A549 (cell line): ENCODE measurements around the gene SLC22A2. TPM values are rescaled to one million over a fixed set of nuclear protein-coding genes. Genes with fewer than 3 reads are reported as not detected.

Experiments used
- ATAC-seq, 2 experiments: fragments of 200-7000 bp in 1 of 2; fragments of >200 bp in 1 of 2; cut with Nextera tagmentation in 1 of 2; cut with Tn5 transposase in 1 of 2; 3 replicates each; pipeline versions ENCODE4 v1.8.0 to v1.9.1; 2018 to 2020; ENCODE audit warnings: mild to moderate bottlenecking in 1 of 2, moderate library complexity in 1 of 2
- CTCF ChIA-PET: fragments of 300-600 bp; sonication (Branson Sonifier 250); formaldehyde crosslinking; extraction: SDS; loops from one replicate; lab custom pipeline; 2021; ENCODE audit warnings: antibody characterized with exemption, inconsistent platforms; lab: Yijun Ruan, JAX
- POLR2A ChIA-PET: fragments of 350-600 bp; formaldehyde crosslinking; extraction: SDS; loops from one replicate; lab custom pipeline; 2021; ENCODE audit warnings: antibody characterized with exemption, inconsistent platforms; lab: Yijun Ruan, JAX
- DNase-seq, 2 experiments: peaks; one replicate each; pipeline versions ENCODE4 v3.0.0 to v3.0.0-alpha.2; 2011 to 2016; ENCODE audit warnings: low read depth in 1 of 2, low spot score in 1 of 2
- FAIRE-seq: peaks from 2 replicates; lab custom pipeline; 2011; peaks lifted over from hg19 to GRCh38; lab: Jason Lieb, UNC
- H3K27ac ChIP-seq, 2 experiments: fragments of >200 bp; sonication (Bioruptor Twin); formaldehyde crosslinking; 3 replicates each; pipeline ENCODE4 v1.5.1; 2016 to 2017
- H3K4me1 ChIP-seq: fragments of >200 bp; sonication (Bioruptor Twin); formaldehyde crosslinking; 3 replicates; pipeline ENCODE4 v1.6.1; 2016
- H3K4me2 ChIP-seq: fragments of >200 bp; sonication (Bioruptor Twin); formaldehyde crosslinking; 3 replicates; pipeline ENCODE4 v1.6.1; 2016
- H3K4me3 ChIP-seq: fragments of >200 bp; sonication (Bioruptor Twin); formaldehyde crosslinking; 3 replicates; pipeline ENCODE4 v1.5.1; 2016
- H3K9me3 ChIP-seq: fragments of >200 bp; sonication (Bioruptor Twin); formaldehyde crosslinking; 3 replicates; pipeline ENCODE4 v1.6.1; 2016
- BHLHE40 ChIP-seq: IDR thresholded peaks from 2 replicates; pipeline ENCODE4 v1.6.1; 2012; ENCODE audit warnings: low read depth, low read length, inconsistent platforms
- CBX2 ChIP-seq: fragments of 200-600 bp; sonication (generic); IDR thresholded peaks from 2 replicates; pipeline ENCODE4 v1.6.1; 2016; ENCODE audit warnings: low read depth, mild to moderate bottlenecking, borderline replicate concordance
- CBX8 ChIP-seq: fragments of 200-600 bp; sonication (generic); IDR thresholded peaks from 2 replicates; pipeline ENCODE4 v1.6.1; 2016
- CHD4 ChIP-seq: fragments of 200-600 bp; sonication (generic); IDR thresholded peaks from 2 replicates; pipeline ENCODE4 v1.6.1; 2016; ENCODE audit warnings: antibody characterized with exemption, mild to moderate bottlenecking, borderline replicate concordance
- FOSB ChIP-seq: fragments of 250-450 bp; sonication (Bioruptor Pico); IDR thresholded peaks from 2 replicates; pipeline ENCODE4 v1.5.0; 2020; ENCODE audit warnings: mild to moderate bottlenecking, moderate library complexity
- FOSL2 ChIP-seq, 2 experiments: fragments of 450-650 bp in 1 of 2; fragments of >200 bp in 1 of 2; sonication (Bioruptor Twin) in 1 of 2; formaldehyde crosslinking; IDR thresholded peaks; 2 replicates each; pipeline versions ENCODE4 v1.5.0 to v1.6.1; 2016 to 2020; ENCODE audit warnings: mild to moderate bottlenecking in 1 of 2, moderate library complexity in 1 of 2
- FOXS1 ChIP-seq: fragments of 250-450 bp; sonication (Bioruptor Pico); IDR thresholded peaks from 2 replicates; pipeline ENCODE4 v1.5.0; 2020; ENCODE audit warnings: mild to moderate bottlenecking, moderate library complexity
- HOXA7 ChIP-seq: fragments of 250-450 bp; sonication (Bioruptor Pico); IDR thresholded peaks from 2 replicates; pipeline ENCODE4 v1.5.0; 2020; ENCODE audit warnings: mild to moderate bottlenecking, moderate library complexity
- HOXB13 ChIP-seq: fragments of 250-450 bp; sonication (Bioruptor Pico); IDR thresholded peaks from 2 replicates; pipeline ENCODE4 v1.5.0; 2020; ENCODE audit warnings: low read depth, mild to moderate bottlenecking, moderate library complexity
- HOXB5 ChIP-seq: fragments of 250-450 bp; sonication (Bioruptor Pico); IDR thresholded peaks from 2 replicates; pipeline ENCODE4 v1.5.0; 2020; ENCODE audit warnings: mild to moderate bottlenecking, moderate library complexity
- JUN ChIP-seq, 2 experiments: fragments of >200 bp; sonication (Bioruptor Twin); formaldehyde crosslinking; IDR thresholded peaks; 2 replicates in 1 of 2; 3 replicates in 1 of 2; pipeline ENCODE4 v1.6.1; 2016 to 2017
- JUNB ChIP-seq: fragments of >200 bp; sonication (Bioruptor Twin); formaldehyde crosslinking; IDR thresholded peaks from 2 replicates; pipeline ENCODE4 v1.6.1; 2016
- MAFK ChIP-seq: fragments of 450-650 bp; IDR thresholded peaks from 2 replicates; pipeline ENCODE4 v1.6.1; 2014; ENCODE audit not compliant: partially characterized antibody
- MAZ ChIP-seq: fragments of 150-350 bp; IDR thresholded peaks from 2 replicates; pipeline ENCODE4 v1.6.1; 2014; ENCODE audit warnings: antibody characterized with exemption, low read depth, low read length, borderline replicate concordance
- NFE2L2 ChIP-seq: fragments of 150-350 bp; conservative IDR thresholded peaks from 2 replicates; pipeline ENCODE4 v1.6.1; 2014; ENCODE audit warnings: low read length
- NR3C1 ChIP-seq: fragments of >200 bp; sonication (Bioruptor Twin); formaldehyde crosslinking; IDR thresholded peaks from 3 replicates; pipeline ENCODE4 v1.6.1; 2017
- PHF8 ChIP-seq: fragments of 200-600 bp; sonication (generic); IDR thresholded peaks from 2 replicates; pipeline ENCODE4 v1.6.1; 2016; ENCODE audit warnings: low read depth, mild to moderate bottlenecking, antibody characterized with exemption, moderate library complexity, borderline replicate concordance
- RARB ChIP-seq: fragments of 250-450 bp; sonication (Bioruptor Pico); IDR thresholded peaks from 2 replicates; pipeline ENCODE4 v1.8.0; 2021; ENCODE audit warnings: mild to moderate bottlenecking, moderate library complexity
- SMC3 ChIP-seq: fragments of >200 bp; sonication (Bioruptor Twin); formaldehyde crosslinking; IDR thresholded peaks from 3 replicates; pipeline ENCODE4 v1.6.1; 2018; ENCODE audit warnings: inconsistent platforms
- SREBF2 ChIP-seq: fragments of 450-650 bp; IDR thresholded peaks from 2 replicates; pipeline ENCODE4 v1.6.1; 2014; ENCODE audit warnings: mild to moderate bottlenecking, moderate library complexity
- TFCP2L1 ChIP-seq: fragments of 250-450 bp; sonication (Bioruptor Pico); IDR thresholded peaks from 2 replicates; pipeline ENCODE4 v1.5.0; 2021; ENCODE audit warnings: mild to moderate bottlenecking
- TP53 ChIP-seq: fragments of 250-450 bp; sonication (Bioruptor Pico); IDR thresholded peaks from 2 replicates; pipeline ENCODE4 v1.5.0; 2021; ENCODE audit warnings: mild to moderate bottlenecking, moderate library complexity
- ZFP36 ChIP-seq: fragments of 450-650 bp; IDR thresholded peaks from 2 replicates; pipeline ENCODE4 v1.6.1; 2014; ENCODE audit warnings: borderline replicate concordance; ENCODE audit not compliant: partially characterized antibody
- ZNF302 ChIP-seq: fragments of 250-450 bp; sonication (Bioruptor Pico); IDR thresholded peaks from 2 replicates; pipeline ENCODE4 v1.9.0; 2021; ENCODE audit warnings: inconsistent platforms, mild to moderate bottlenecking, moderate library complexity
- ZSCAN20 ChIP-seq: fragments of 250-450 bp; sonication (Bioruptor Pico); IDR thresholded peaks from 2 replicates; pipeline ENCODE4 v1.8.0; 2022; ENCODE audit warnings: mild to moderate bottlenecking, moderate library complexity
- WGBS: methylation state at CpG from one replicate; pipeline ENCODE4 v1.1.6; 2017; ENCODE audit errors: missing lambda C conversion rate; 5-methylcytosine and 5-hydroxymethylcytosine counted together
- polyA plus RNA-seq, 4 experiments: library from polyadenylated mRNA; depleted of rRNA in 3 of 4; stranded (reverse); fragments of >200 nt; fragmentation: RNase III in 1 of 4; extraction: RNeasy Plus Mini Kit Qiagen cat#74134 plus additional on column Dnase treatment in 1 of 4; gene quantifications; 2 replicates in 3 of 4; 3 replicates in 1 of 4; pipeline ENCODE4 v1.2.3, GENCODE V29; 2011 to 2017
- TF ChIP-seq, protein P1 (sequence below): fragments of 200-600 bp; sonication (generic); IDR thresholded peaks from 2 replicates; pipeline ENCODE4 v1.6.1; 2016; ENCODE audit warnings: antibody characterized with exemption, mild to moderate bottlenecking, moderate library complexity
- TF ChIP-seq, protein P2 (sequence below): fragments of >200 bp; sonication (Bioruptor Twin); formaldehyde crosslinking; IDR thresholded peaks from 2 replicates; pipeline ENCODE4 v1.6.1; 2016
- TF ChIP-seq, protein P3 (sequence below): IDR thresholded peaks from 2 replicates; pipeline ENCODE4 v1.6.1; 2012
- TF ChIP-seq, protein P4 (sequence below): fragments of 250-450 bp; sonication (Bioruptor Pico); IDR thresholded peaks from 2 replicates; pipeline ENCODE4 v1.5.0; 2021; ENCODE audit warnings: mild to moderate bottlenecking, moderate library complexity, borderline replicate concordance
- TF ChIP-seq, protein P5 (sequence below): fragments of 450-650 bp; IDR thresholded peaks from 2 replicates; pipeline ENCODE4 v1.6.1; 2014; ENCODE audit warnings: antibody characterized with exemption
- TF ChIP-seq, protein P6 (sequence below): IDR thresholded peaks from 2 replicates; pipeline ENCODE4 v1.6.1; 2012
- TF ChIP-seq, protein P7 (sequence below): fragments of >200 bp; sonication (Bioruptor Twin); formaldehyde crosslinking; IDR thresholded peaks from 3 replicates; pipeline ENCODE4 v1.5.1; 2016

SLC22A2 gene
- polyA plus RNA-seq, 2 of the 4 experiments (the other 2 are of a cell fraction): 0.04 TPM; not detected in 1

DNA sequence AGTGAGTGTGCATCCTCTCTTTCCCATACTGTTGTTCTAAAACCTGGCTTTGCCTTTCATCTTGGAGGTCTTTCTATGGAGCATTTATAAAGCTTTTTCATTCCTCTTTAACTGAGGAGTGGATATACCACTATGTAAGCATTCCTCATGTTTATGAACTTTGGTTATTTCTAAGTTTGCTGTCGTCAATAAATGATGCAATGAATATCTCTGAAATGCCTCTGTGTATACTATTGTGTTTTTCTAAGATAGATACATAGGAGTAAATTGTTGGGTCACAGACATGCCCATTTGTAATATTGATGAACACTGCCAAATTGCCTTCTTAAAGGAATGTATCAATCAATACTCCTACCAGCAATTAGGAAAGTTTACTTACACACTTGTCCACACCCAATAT is 53.9 kb downstream of the SLC22A2 start:
- no peak for ATAC-seq
- TF ChIP-seq SMC3: no peak
- TF ChIP-seq HOXB5: no peak
- TF ChIP-seq NR3C1: no peak
- no peak for TF ChIP-seq ZFP36
- TF ChIP-seq, protein P1, sequence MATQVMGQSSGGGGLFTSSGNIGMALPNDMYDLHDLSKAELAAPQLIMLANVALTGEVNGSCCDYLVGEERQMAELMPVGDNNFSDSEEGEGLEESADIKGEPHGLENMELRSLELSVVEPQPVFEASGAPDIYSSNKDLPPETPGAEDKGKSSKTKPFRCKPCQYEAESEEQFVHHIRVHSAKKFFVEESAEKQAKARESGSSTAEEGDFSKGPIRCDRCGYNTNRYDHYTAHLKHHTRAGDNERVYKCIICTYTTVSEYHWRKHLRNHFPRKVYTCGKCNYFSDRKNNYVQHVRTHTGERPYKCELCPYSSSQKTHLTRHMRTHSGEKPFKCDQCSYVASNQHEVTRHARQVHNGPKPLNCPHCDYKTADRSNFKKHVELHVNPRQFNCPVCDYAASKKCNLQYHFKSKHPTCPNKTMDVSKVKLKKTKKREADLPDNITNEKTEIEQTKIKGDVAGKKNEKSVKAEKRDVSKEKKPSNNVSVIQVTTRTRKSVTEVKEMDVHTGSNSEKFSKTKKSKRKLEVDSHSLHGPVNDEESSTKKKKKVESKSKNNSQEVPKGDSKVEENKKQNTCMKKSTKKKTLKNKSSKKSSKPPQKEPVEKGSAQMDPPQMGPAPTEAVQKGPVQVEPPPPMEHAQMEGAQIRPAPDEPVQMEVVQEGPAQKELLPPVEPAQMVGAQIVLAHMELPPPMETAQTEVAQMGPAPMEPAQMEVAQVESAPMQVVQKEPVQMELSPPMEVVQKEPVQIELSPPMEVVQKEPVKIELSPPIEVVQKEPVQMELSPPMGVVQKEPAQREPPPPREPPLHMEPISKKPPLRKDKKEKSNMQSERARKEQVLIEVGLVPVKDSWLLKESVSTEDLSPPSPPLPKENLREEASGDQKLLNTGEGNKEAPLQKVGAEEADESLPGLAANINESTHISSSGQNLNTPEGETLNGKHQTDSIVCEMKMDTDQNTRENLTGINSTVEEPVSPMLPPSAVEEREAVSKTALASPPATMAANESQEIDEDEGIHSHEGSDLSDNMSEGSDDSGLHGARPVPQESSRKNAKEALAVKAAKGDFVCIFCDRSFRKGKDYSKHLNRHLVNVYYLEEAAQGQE: no peak
- TF ChIP-seq SREBF2: no peak
- TF ChIP-seq HOXA7 (CRISPR knock-in tag): no peak
- TF ChIP-seq, protein P2, sequence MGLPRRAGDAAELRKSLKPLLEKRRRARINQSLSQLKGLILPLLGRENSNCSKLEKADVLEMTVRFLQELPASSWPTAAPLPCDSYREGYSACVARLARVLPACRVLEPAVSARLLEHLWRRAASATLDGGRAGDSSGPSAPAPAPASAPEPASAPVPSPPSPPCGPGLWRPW: no peak
- TF ChIP-seq JUN (IDR thresholded peaks at IDR 0.05): no peak
- TF ChIP-seq, protein P3, sequence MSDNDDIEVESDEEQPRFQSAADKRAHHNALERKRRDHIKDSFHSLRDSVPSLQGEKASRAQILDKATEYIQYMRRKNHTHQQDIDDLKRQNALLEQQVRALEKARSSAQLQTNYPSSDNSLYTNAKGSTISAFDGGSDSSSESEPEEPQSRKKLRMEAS: no peak
- no peak for TF ChIP-seq PHF8
- TF ChIP-seq TFCP2L1 (CRISPR knock-in tag): no peak
- no peak for TF ChIP-seq CBX8
- no peak for TF ChIP-seq MAZ
- TF ChIP-seq FOXS1 (CRISPR knock-in tag): no peak
- TF ChIP-seq JUNB: no peak
- no peak for TF ChIP-seq HOXB13 (CRISPR knock-in tag)
- TF ChIP-seq, protein P4, sequence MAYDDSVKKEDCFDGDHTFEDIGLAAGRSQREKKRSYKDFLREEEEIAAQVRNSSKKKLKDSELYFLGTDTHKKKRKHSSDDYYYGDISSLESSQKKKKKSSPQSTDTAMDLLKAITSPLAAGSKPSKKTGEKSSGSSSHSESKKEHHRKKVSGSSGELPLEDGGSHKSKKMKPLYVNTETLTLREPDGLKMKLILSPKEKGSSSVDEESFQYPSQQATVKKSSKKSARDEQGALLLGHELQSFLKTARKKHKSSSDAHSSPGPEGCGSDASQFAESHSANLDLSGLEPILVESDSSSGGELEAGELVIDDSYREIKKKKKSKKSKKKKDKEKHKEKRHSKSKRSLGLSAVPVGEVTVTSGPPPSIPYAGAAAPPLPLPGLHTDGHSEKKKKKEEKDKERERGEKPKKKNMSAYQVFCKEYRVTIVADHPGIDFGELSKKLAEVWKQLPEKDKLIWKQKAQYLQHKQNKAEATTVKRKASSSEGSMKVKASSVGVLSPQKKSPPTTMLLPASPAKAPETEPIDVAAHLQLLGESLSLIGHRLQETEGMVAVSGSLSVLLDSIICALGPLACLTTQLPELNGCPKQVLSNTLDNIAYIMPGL (CRISPR knock-in tag): no peak
- no peak for TF ChIP-seq ZNF302
- no peak for TF ChIP-seq NFE2L2
- Histone ChIP-seq H3K27ac (no peak overlapping the region), H3K4me1 (no peaks in the 10 kb centered on the region; the same call in 2 of the 3 replicates), H3K9me3 (no peaks in the 10 kb centered on the region), H3K4me2 (no peak overlapping the region), H3K4me3 (no peak overlapping the region)
- ChIA-PET CTCF (interaction anchor here (0.9 kb wide), 1 partner anchor 15 kb away, joined by 3 read pairs; no protein-coding TSS in a partner anchor), POLR2A (no interaction called here)
- WGBS: 84% methylated on average over 1 of the region's 1 CpG
- no peak for FAIRE-seq
- no peak for DNase-seq

DNA sequence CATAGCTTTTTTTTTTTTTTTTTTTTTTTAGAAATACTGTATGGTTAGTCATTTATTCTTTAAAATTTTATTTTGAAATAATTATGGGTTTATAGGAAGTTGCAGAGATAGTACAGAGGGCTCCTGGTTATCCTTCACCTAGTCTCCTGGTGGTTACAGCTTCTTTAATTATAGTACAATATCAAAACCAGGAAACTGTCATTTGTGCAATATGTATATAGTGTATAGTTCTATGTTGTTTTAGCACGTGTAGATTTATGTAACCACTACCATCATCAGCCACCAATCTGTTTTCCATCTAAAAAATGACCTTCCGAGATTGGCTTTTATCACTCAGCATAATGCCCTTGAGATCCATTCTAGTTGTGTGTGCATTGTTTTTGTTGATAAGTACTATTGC is 54.7 kb downstream of the SLC22A2 start:
- 66% methylated on average over 2 of the region's 2 CpGs for WGBS
- no peak overlapping the region for H3K27ac ChIP-seq
- CTCF ChIA-PET: interaction anchor here (0.7 kb wide), 1 partner anchor 1057 kb away, joined by 3 read pairs; no protein-coding TSS in a partner anchor
- no peak for ATAC-seq
- POLR2A ChIA-PET: no interaction called here
- DNase-seq: no peak
- H3K9me3 ChIP-seq: no peaks in the 10 kb centered on the region
- TF ChIP-seq, protein P5, sequence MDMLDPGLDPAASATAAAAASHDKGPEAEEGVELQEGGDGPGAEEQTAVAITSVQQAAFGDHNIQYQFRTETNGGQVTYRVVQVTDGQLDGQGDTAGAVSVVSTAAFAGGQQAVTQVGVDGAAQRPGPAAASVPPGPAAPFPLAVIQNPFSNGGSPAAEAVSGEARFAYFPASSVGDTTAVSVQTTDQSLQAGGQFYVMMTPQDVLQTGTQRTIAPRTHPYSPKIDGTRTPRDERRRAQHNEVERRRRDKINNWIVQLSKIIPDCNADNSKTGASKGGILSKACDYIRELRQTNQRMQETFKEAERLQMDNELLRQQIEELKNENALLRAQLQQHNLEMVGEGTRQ: no peak
- TF ChIP-seq FOSL2 (IDR thresholded peaks at IDR 0.05): no peak
- TF ChIP-seq FOSL2 (CRISPR knock-in tag; IDR thresholded peaks at IDR 0.05): no peak
- TF ChIP-seq, protein P6, sequence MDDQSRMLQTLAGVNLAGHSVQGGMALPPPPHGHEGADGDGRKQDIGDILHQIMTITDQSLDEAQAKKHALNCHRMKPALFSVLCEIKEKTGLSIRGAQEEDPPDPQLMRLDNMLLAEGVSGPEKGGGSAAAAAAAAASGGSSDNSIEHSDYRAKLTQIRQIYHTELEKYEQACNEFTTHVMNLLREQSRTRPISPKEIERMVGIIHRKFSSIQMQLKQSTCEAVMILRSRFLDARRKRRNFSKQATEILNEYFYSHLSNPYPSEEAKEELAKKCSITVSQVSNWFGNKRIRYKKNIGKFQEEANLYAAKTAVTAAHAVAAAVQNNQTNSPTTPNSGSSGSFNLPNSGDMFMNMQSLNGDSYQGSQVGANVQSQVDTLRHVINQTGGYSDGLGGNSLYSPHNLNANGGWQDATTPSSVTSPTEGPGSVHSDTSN: no peak
- no peak for TF ChIP-seq RARB (CRISPR knock-in tag)
- no peak for TF ChIP-seq ZSCAN20 (CRISPR knock-in tag)
- no peak for TF ChIP-seq TP53
- no peak for TF ChIP-seq BHLHE40
- no peak for TF ChIP-seq FOSB (CRISPR knock-in tag)
- no peak for TF ChIP-seq CBX2
- no peak for TF ChIP-seq MAFK
- TF ChIP-seq CHD4: no peak
- TF ChIP-seq, protein P7, sequence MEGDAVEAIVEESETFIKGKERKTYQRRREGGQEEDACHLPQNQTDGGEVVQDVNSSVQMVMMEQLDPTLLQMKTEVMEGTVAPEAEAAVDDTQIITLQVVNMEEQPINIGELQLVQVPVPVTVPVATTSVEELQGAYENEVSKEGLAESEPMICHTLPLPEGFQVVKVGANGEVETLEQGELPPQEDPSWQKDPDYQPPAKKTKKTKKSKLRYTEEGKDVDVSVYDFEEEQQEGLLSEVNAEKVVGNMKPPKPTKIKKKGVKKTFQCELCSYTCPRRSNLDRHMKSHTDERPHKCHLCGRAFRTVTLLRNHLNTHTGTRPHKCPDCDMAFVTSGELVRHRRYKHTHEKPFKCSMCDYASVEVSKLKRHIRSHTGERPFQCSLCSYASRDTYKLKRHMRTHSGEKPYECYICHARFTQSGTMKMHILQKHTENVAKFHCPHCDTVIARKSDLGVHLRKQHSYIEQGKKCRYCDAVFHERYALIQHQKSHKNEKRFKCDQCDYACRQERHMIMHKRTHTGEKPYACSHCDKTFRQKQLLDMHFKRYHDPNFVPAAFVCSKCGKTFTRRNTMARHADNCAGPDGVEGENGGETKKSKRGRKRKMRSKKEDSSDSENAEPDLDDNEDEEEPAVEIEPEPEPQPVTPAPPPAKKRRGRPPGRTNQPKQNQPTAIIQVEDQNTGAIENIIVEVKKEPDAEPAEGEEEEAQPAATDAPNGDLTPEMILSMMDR: no peak
- no peak for TF ChIP-seq HOXB13 (CRISPR knock-in tag)
- FAIRE-seq: no peak
- no peak overlapping the region for H3K4me3 ChIP-seq
- H3K4me2 ChIP-seq: no peak overlapping the region
- peaks cover 5% of the 10 kb centered on the region; the same call in 2 of the 3 replicates for H3K4me1 ChIP-seq
